ACC112 (cell line): Measurements from ENCODE around the gene F8.
"Not testable (repeated sequence)": the region's sequence is repeated elsewhere in the genome, so short reads cannot be mapped to it uniquely, and the experiment has no call there.

Source experiments
- H2AFZ ChIP-seq: fragments of 200-600 bp; sonication (generic); one replicate; pipeline ENCODE4 v1.6.0; 2017; ENCODE audit warnings: antibody characterized with exemption, low read length; ENCODE audit not compliant: unreplicated experiment
- H3K27ac ChIP-seq: fragments of 200-600 bp; sonication (generic); 2 replicates; pipeline ENCODE4 v1.5.1; 2014; ENCODE audit warnings: low read depth, mild to moderate bottlenecking, antibody characterized with exemption, low read length, moderate library complexity
- H3K27me3 ChIP-seq: fragments of 200-600 bp; sonication (generic); 2 replicates; pipeline ENCODE4 v1.6.1; 2014; ENCODE audit warnings: mild to moderate bottlenecking, antibody characterized with exemption, low read length, moderate library complexity, mixed read lengths; ENCODE audit not compliant: insufficient read depth
- H3K36me3 ChIP-seq: fragments of 200-600 bp; sonication (generic); 2 replicates; pipeline ENCODE4 v1.6.1; 2016; ENCODE audit warnings: mild to moderate bottlenecking, antibody characterized with exemption, low read length, moderate library complexity, mixed read lengths; ENCODE audit not compliant: insufficient read depth
- H3K4me1 ChIP-seq: fragments of 200-600 bp; sonication (generic); one replicate; pipeline ENCODE4 v1.6.1; 2016; ENCODE audit warnings: low read length, mixed read lengths; ENCODE audit not compliant: insufficient read depth, unreplicated experiment, control insufficient read depth
- H3K4me3 ChIP-seq: fragments of 200-600 bp; sonication (generic); 2 replicates; pipeline ENCODE4 v1.5.1; 2014; ENCODE audit warnings: mild to moderate bottlenecking, low read depth, low read length
- H3K79me2 ChIP-seq: fragments of 200-600 bp; sonication (generic); one replicate; pipeline ENCODE4 v1.6.0; 2016; ENCODE audit warnings: low read length; ENCODE audit not compliant: control insufficient read depth, unreplicated experiment, insufficient read depth

F8 gene

DNA sequence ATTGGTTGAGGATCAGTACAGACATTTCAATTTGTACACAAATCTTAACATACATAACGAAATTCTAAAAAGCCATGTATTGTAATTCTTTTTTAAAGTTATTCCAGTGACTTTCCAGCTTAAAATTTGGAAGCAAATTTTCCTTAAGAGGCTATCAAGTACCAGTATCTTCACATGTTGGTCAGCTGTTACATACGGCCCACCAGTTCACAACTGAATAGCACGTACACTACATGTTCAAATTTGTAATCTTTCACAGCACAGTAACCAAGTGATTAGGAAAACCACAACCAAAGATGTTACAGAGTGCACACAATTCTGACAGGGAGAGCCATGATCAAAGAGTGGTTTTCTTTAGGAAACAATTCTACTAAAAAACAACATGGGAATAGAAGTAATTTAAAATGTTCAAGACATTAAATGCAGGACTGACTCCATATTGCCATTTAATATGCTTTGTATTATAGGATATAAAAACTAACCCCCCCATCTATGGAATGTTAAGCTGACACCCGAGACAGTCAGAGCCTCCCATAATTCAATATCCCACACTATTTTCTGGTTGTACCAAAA is 206.1 kb downstream of the F8 start:
- not testable (repeated sequence) for H3K27ac ChIP-seq, H3K79me2 ChIP-seq, H3K4me1 ChIP-seq, H3K36me3 ChIP-seq, H3K27me3 ChIP-seq, H2AFZ ChIP-seq, H3K4me3 ChIP-seq

- Histone ChIP-seq H3K4me1 (peaks cover 7% of the 10 kb centered on the region), H3K27me3 (no peaks in the 10 kb centered on the region), H3K27ac (no peak overlapping the region; the same call in none of the 2 replicates), H3K4me3 (no peak overlapping the region), H2AFZ (no peak overlapping the region), H3K36me3 (no peaks in the 10 kb centered on the region), H3K79me2 (no peaks in the 10 kb centered on the region)
Observed at GRCh38 chrX:154815274-154815818, 207.2 kb downstream of the F8 start.

DNA sequence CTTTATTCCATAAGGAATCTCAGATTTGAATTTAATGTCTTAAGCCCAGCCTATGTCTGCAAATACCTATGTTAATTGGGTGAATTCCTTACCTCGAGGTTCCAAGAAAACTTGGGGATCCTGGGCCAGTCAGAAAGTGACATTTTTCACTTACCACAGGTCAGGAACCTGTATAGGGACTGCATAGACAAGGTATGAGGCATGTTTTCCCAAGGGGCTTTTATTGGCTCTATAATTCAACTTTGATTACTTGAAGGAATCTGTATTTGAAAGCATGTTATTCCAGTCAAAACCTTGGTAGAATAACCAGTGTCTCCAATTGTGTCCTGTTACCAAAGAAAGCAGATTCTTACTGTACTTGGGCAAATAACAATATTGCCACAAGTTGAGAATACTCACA is 208.7 kb downstream of the F8 start:
- Histone ChIP-seq H3K4me3 (no peak overlapping the region), H3K27me3 (no peaks in the 10 kb centered on the region), H3K4me1 (peaks cover 7% of the 10 kb centered on the region), H3K36me3 (no peaks in the 10 kb centered on the region), H2AFZ (no peak overlapping the region), H3K79me2 (no peaks in the 10 kb centered on the region), H3K27ac (no peak overlapping the region)

DNA sequence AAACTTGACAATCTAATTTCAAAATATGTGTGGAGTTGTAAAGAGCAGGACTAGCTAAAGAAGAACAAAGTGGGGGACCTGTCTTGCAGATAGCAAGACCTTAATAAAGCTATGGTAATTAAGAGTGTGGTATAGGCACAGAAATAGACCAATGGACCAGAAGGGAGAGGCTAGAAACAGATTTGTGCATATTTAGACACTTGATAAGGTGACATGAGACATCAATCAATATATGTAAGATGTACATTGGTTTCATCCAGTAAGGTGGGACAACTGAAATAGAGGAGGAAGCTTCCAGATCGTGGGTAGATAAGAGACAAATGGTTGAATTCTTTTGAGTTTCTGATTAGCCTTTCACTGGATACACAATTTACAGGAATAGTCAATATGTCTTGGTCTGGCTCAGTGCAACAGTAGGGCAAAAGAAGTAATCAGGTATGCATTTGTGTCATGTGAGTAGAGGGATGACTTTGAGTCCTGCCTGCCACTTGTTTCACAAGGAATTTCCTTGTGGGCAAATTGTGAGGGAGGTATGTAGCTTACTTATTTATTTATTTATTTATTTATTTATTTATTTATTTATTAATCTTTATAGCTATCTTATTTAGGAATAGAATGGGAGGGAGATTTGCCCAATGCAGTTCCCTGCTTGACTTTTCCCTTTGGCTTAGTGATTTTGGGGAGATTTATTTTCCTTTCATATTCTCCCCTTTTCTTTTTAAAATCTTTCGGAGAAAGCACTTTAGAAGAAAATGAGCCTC is 210.0 kb downstream of the F8 start:
- no peaks in the 10 kb centered on the region for H3K27me3 ChIP-seq
- no peaks in the 10 kb centered on the region for H3K79me2 ChIP-seq
- H3K4me3 ChIP-seq: no peak overlapping the region
- no peak overlapping the region for H2AFZ ChIP-seq
- no peaks in the 10 kb centered on the region for H3K36me3 ChIP-seq
- no peak overlapping the region for H3K27ac ChIP-seq
- H3K4me1 ChIP-seq: peaks cover 7% of the 10 kb centered on the region

GRCh38 chrX:154809939-154810665 is 212.4 kb downstream of the F8 start:
- Histone ChIP-seq H3K79me2 (no peaks in the 10 kb centered on the region), H3K36me3 (no peaks in the 10 kb centered on the region), H2AFZ (no peak overlapping the region), H3K4me3 (no peak overlapping the region), H3K4me1 (peaks cover 8% of the 10 kb centered on the region), H3K27ac (no peak overlapping the region), H3K27me3 (no peaks in the 10 kb centered on the region)

GRCh38 chrX:154806837-154807501 is 215.6 kb downstream of the F8 start:
- Histone ChIP-seq H3K4me1 (peaks cover 15% of the 10 kb centered on the region), H3K27ac (no peak overlapping the region), H3K4me3 (no peak overlapping the region), H3K27me3 (no peaks in the 10 kb centered on the region), H3K36me3 (no peaks in the 10 kb centered on the region), H2AFZ (no peak overlapping the region), H3K79me2 (peaks cover 2% of the 10 kb centered on the region)

GRCh38 chrX:154805696-154806091 is 216.8 kb downstream of the F8 start:
- H2AFZ ChIP-seq: peak overlapping the region; percentile 98
- no peaks in the 10 kb centered on the region for H3K27me3 ChIP-seq
- H3K4me3 ChIP-seq: peak overlapping the region; percentile 90
- H3K79me2 ChIP-seq: peaks cover 5% of the 10 kb centered on the region
- no peaks in the 10 kb centered on the region for H3K36me3 ChIP-seq
- H3K4me1 ChIP-seq: peaks cover 21% of the 10 kb centered on the region
- peak overlapping the region; percentile 9; the same call in 1 of the 2 replicates for H3K27ac ChIP-seq

- peaks cover 26% of the 10 kb centered on the region for H3K4me1 ChIP-seq
- H3K27me3 ChIP-seq: no peaks in the 10 kb centered on the region
- H3K27ac ChIP-seq: peak within 1 kb of the TSS; percentile 9; the same call in 1 of the 2 replicates
- H3K4me3 ChIP-seq: peak within 1 kb of the TSS; percentile 90
- peak within 1 kb of the TSS; percentile 98 for H2AFZ ChIP-seq
- peaks cover 5% of the 10 kb centered on the region for H3K79me2 ChIP-seq
- no peaks in the 10 kb centered on the region for H3K36me3 ChIP-seq
Observed at GRCh38 chrX:154804957-154805695, 217.4 kb downstream of the F8 start, which contains the start of gene MPP1. TSS of gene MPP1 (minus strand) at chrX:154805485. CDS start at chrX:154805373, 112 bp downstream.

- Histone ChIP-seq H3K27ac (no peak overlapping the region), H3K4me3 (peak overlapping the region; percentile 90), H3K27me3 (no peaks in the 10 kb centered on the region), H3K36me3 (no peaks in the 10 kb centered on the region), H3K4me1 (peaks cover 34% of the 10 kb centered on the region), H3K79me2 (peaks cover 5% of the 10 kb centered on the region), H2AFZ (peak overlapping the region; percentile 81)
Observed at GRCh38 chrX:154804261-154804956, 218.1 kb downstream of the F8 start.
